Measurements from ENCODE around the gene NLRP9.
A peak's percentile ranks its signal among the peaks of the same experiment; 100 is the strongest.

Gene NLRP9

GRCh38 chr19:55680339-55681130 lies 57.7 kb downstream of the NLRP9 start:
- no peak for TF ChIP-seq JUND (IDR thresholded peaks at IDR 0.05; ENCODE audit: low read depth)
- no peak for DNase-seq (ENCODE audit: low read depth in 1 of 2, low spot score in 1 of 2)
- in situ Hi-C loops (cut with HindIII; ENCODE audit: low pct_unique_long_range_greater_than_20kb, low sequenced_read_pairs): no loop called here

GRCh38 chr19:55679343-55680257 lies 58.6 kb downstream of the NLRP9 start:
- TF ChIP-seq JUND (IDR thresholded peaks at IDR 0.05; ENCODE audit: low read depth): no peak
- no peak for DNase-seq (ENCODE audit: low read depth in 1 of 2, low spot score in 1 of 2)
- in situ Hi-C loops (cut with HindIII; ENCODE audit: low pct_unique_long_range_greater_than_20kb, low sequenced_read_pairs): no loop called here

DNA sequence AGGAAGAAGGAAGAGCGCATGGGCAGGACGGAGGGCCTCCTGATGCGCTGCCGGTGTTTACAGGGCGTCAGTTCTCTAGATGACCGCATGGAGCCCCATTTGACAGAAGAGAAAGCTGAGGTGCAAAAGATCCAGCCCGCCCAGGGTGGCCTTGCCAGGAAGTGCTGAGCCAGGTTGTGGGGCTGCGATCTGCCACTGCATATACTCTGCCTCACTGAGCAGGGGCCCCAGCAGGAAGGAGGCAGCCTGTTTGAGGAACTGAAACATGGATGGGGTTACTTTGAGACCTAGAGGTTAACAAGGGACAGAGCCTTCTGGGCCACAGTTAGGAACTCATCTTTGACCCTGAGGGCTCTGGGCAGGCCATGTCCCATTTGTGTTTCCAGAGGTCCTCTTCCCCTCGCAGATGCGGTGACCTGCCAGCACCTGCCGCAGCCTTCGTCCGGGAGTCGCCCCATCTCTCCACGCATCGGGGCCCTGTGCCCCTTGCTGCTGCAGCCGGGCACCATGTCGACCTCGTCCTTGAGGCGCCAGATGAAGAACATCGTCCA lies 60.0 kb downstream of the NLRP9 start:
- no peak for TF ChIP-seq JUND (IDR thresholded peaks at IDR 0.05; ENCODE audit: low read depth)
- no peak for DNase-seq (ENCODE audit: low read depth in 1 of 2, low spot score in 1 of 2)
- in situ Hi-C loops (cut with HindIII; ENCODE audit: low pct_unique_long_range_greater_than_20kb, low sequenced_read_pairs): no loop called here

DNA sequence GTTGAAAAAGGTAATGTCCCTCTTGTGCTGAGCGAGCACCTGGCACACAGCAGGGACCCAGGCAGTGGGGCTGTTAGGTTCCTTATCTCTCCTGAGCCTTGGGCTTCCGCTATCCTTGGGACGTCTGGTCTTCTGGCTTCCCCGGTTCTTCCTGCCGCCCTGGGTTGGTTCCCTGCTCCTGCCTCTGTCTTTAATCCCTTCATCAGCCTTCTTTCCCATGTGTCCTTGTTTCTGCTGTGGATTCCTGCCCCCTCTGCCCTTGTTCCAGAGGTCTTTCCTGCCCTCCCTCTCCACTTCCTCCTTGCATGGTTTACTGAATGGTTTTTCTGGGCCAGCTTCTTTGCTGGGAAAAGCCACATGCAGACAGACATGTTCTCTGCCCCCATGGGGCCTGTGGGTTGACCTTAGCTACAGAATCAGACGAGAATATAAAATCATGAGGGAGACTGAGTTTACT lies 60.6 kb downstream of the NLRP9 start:
- TF ChIP-seq JUND (IDR thresholded peaks at IDR 0.05; ENCODE audit: low read depth): no peak
- no peak for DNase-seq (ENCODE audit: low read depth in 1 of 2, low spot score in 1 of 2)
- in situ Hi-C loops (cut with HindIII; ENCODE audit: low pct_unique_long_range_greater_than_20kb, low sequenced_read_pairs): no loop called here

GRCh38 chr19:55676889-55677505 lies 61.2 kb downstream of the NLRP9 start:
- DNase-seq (ENCODE audit: low read depth in 1 of 2, low spot score in 1 of 2): no peak
- in situ Hi-C loops (cut with HindIII; ENCODE audit: low pct_unique_long_range_greater_than_20kb, low sequenced_read_pairs): no loop called here
- TF ChIP-seq JUND (IDR thresholded peaks at IDR 0.05; ENCODE audit: low read depth): no peak

GRCh38 chr19:55676383-55676782 lies 61.8 kb downstream of the NLRP9 start:
- in situ Hi-C loops (cut with HindIII; ENCODE audit: low pct_unique_long_range_greater_than_20kb, low sequenced_read_pairs): no loop called here
- TF ChIP-seq JUND (IDR thresholded peaks at IDR 0.05; ENCODE audit: low read depth): no peak
- peak in 1 of 2 experiments; percentile 14 for DNase-seq (ENCODE audit: low read depth in 1 of 2, low spot score in 1 of 2)

GRCh38 chr19:55675661-55676354 lies 62.4 kb downstream of the NLRP9 start:
- TF ChIP-seq JUND (IDR thresholded peaks at IDR 0.05; ENCODE audit: low read depth): no peak
- in situ Hi-C loops (cut with HindIII; ENCODE audit: low pct_unique_long_range_greater_than_20kb, low sequenced_read_pairs): no loop called here
- DNase-seq (ENCODE audit: low read depth in 1 of 2, low spot score in 1 of 2): no peak

GRCh38 chr19:55674841-55675660 lies 63.2 kb downstream of the NLRP9 start, which contains the start of gene EPN1:
Gene EPN1 (plus strand): TSS chr19:55675226. CDS start chr19:55678628, 3,402 bp downstream.
- in situ Hi-C loops (cut with HindIII; ENCODE audit: low pct_unique_long_range_greater_than_20kb, low sequenced_read_pairs): no loop called here
- TF ChIP-seq JUND (IDR thresholded peaks at IDR 0.05; ENCODE audit: low read depth): no peak
- peak; percentile 91 to 95 for DNase-seq (ENCODE audit: low read depth in 1 of 2, low spot score in 1 of 2)

GRCh38 chr19:55674459-55674840 lies 63.8 kb downstream of the NLRP9 start:
- DNase-seq (ENCODE audit: low read depth in 1 of 2, low spot score in 1 of 2): no peak
- in situ Hi-C loops (cut with HindIII; ENCODE audit: low pct_unique_long_range_greater_than_20kb, low sequenced_read_pairs): no loop called here
- TF ChIP-seq JUND (IDR thresholded peaks at IDR 0.05; ENCODE audit: low read depth): no peak

DNA sequence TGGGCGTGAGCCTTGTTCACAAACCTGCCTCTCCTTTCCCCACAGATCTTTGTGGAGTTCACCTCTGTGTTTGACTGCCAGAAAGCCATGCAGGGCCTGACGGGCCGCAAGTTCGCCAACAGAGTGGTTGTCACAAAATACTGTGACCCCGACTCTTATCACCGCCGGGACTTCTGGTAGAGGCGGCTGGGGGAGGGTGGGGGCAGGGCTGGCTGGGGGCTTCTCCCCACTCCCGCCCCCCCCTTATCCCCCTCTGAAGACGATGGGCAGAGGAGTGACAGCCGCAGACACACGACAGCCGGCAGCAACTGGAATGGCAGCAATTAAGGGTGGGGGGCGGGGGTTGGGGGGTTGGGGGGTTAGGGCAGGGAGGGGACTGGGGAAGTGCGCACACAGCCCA lies 64.3 kb downstream of the NLRP9 start:
- DNase-seq (ENCODE audit: low read depth in 1 of 2, low spot score in 1 of 2): no peak
- TF ChIP-seq JUND (IDR thresholded peaks at IDR 0.05; ENCODE audit: low read depth): no peak
- in situ Hi-C loops (cut with HindIII; ENCODE audit: low pct_unique_long_range_greater_than_20kb, low sequenced_read_pairs): no loop called here

DNA sequence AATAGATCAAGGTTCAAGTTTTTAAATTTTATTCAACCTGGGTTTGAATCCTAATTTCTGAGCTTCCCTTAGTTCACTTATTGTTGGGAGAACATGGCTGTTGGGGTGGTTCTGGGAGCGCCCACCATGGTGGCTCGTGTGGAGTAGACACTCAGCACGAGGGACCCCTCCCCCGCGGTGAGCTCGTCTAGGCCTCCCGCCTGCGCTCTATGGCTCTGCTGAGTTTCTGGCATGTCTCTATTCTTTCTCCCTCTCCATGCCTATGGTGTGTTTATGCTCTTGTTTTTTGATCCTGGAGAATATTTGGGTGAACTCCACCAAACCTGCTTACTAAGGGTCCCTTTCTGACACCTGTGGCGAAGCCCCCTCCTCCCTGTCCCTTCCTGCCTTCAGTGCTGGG lies 64.7 kb downstream of the NLRP9 start:
- no peak for DNase-seq (ENCODE audit: low read depth in 1 of 2, low spot score in 1 of 2)
- no peak for TF ChIP-seq JUND (IDR thresholded peaks at IDR 0.05; ENCODE audit: low read depth)
- in situ Hi-C loops (cut with HindIII; ENCODE audit: low pct_unique_long_range_greater_than_20kb, low sequenced_read_pairs): no loop called here

All from T47D (cell line).